Coronary artery (tissue), 2 donors: ENCODE data around the gene PRDM16.
"Not testable (repeated sequence)": the region's sequence is repeated elsewhere in the genome, so short reads cannot be mapped to it uniquely, and the experiment has no call there.

Experiments used
- DNase-seq: peaks from one replicate; pipeline ENCODE4 v3.0.0-alpha.2; 2017; ENCODE audit warnings: low spot score
- H3K27ac ChIP-seq, 2 donors: fragments of 200-600 bp; sonication (generic); one replicate each; pipeline ENCODE4 v1.5.1; 2016 to 2019
- H3K4me3 ChIP-seq: fragments of 200-600 bp; sonication (generic); 2 replicates; pipeline ENCODE4 v1.5.1; 2016; ENCODE audit warnings: mild to moderate bottlenecking, moderate library complexity
- CTCF ChIP-seq: fragments of 200-600 bp; sonication (generic); IDR thresholded peaks from one replicate; pipeline ENCODE4 v1.5.1; 2019; ENCODE audit warnings: antibody characterized with exemption

The PRDM16 gene

GRCh38 chr1:3237570-3237969, 168.6 kb downstream of the PRDM16 start:
- no peak for TF ChIP-seq CTCF
- no peak for DNase-seq
- no peak overlapping the region for H3K4me3 ChIP-seq
- H3K27ac ChIP-seq: peak overlapping the region in 1 of 2 donors; percentile 1

- H3K27ac ChIP-seq: peak overlapping the region; percentile 30 to 49
Observed at GRCh38 chr1:3237994-3238702, 169.1 kb downstream of the PRDM16 start.

GRCh38 chr1:3238703-3239278, 169.8 kb downstream of the PRDM16 start:
- H3K4me3 ChIP-seq: no peak overlapping the region
- peak overlapping the region; percentile 30 to 49 for H3K27ac ChIP-seq
- no peak for TF ChIP-seq CTCF
- DNase-seq: no peak

More at GRCh38 chr1:3237994-3238702, 169.1 kb downstream of the PRDM16 start:
- no peak for TF ChIP-seq CTCF
- DNase-seq: no peak
- H3K4me3 ChIP-seq: no peak overlapping the region

GRCh38 chr1:3239991-3240390, 171.0 kb downstream of the PRDM16 start:
- not testable (repeated sequence) for H3K27ac ChIP-seq, H3K4me3 ChIP-seq, DNase-seq

- TF ChIP-seq CTCF: no peak
- Histone ChIP-seq H3K4me3 (peak overlapping the region; percentile 27), H3K27ac (peak overlapping the region; percentile 41 to 73)
- DNase-seq: no peak
Observed at GRCh38 chr1:3240524-3241235, 171.7 kb downstream of the PRDM16 start.

- Histone ChIP-seq H3K4me3 (peak overlapping the region; percentile 27), H3K27ac (peak overlapping the region; percentile 41 to 73)
- TF ChIP-seq CTCF: no peak
- no peak for DNase-seq
Observed at GRCh38 chr1:3241236-3241550, 172.2 kb downstream of the PRDM16 start.

GRCh38 chr1:3241673-3242407, 172.8 kb downstream of the PRDM16 start:
- TF ChIP-seq CTCF: no peak
- Histone ChIP-seq H3K4me3 (no peak overlapping the region), H3K27ac (peak overlapping the region; percentile 41 to 73)
- no peak for DNase-seq
